Subcutaneous adipose tissue (tissue), 4 donors: ENCODE results near the gene FGD3. TPM values are rescaled to one million over a fixed set of nuclear protein-coding genes. Genes with fewer than 3 reads are reported as not detected.

ENCODE experiments used
- total RNA-seq, 4 donors: library from RNA; depleted of rRNA; stranded (reverse); fragments of >200 nt; gene quantifications; one replicate each; pipeline ENCODE4 v1.1.0, GENCODE V29; 2016
- TF ChIP-seq, protein P1 (sequence below): fragments of 450-650 bp; IDR thresholded peaks from one replicate; pipeline ENCODE4 v1.5.1; 2016; ENCODE audit warnings: low read depth, mild to moderate bottlenecking, control low read depth, antibody characterized with exemption, moderate library complexity

The FGD3 gene
- total RNA-seq, 4 donors from 2014 or later = 4.1 to 15.6 (median 11.7) TPM

- TF ChIP-seq, protein P1, sequence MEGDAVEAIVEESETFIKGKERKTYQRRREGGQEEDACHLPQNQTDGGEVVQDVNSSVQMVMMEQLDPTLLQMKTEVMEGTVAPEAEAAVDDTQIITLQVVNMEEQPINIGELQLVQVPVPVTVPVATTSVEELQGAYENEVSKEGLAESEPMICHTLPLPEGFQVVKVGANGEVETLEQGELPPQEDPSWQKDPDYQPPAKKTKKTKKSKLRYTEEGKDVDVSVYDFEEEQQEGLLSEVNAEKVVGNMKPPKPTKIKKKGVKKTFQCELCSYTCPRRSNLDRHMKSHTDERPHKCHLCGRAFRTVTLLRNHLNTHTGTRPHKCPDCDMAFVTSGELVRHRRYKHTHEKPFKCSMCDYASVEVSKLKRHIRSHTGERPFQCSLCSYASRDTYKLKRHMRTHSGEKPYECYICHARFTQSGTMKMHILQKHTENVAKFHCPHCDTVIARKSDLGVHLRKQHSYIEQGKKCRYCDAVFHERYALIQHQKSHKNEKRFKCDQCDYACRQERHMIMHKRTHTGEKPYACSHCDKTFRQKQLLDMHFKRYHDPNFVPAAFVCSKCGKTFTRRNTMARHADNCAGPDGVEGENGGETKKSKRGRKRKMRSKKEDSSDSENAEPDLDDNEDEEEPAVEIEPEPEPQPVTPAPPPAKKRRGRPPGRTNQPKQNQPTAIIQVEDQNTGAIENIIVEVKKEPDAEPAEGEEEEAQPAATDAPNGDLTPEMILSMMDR = no peak
Observed at GRCh38 chr9:92961627-92962302, 14.4 kb downstream of the FGD3 start.

DNA sequence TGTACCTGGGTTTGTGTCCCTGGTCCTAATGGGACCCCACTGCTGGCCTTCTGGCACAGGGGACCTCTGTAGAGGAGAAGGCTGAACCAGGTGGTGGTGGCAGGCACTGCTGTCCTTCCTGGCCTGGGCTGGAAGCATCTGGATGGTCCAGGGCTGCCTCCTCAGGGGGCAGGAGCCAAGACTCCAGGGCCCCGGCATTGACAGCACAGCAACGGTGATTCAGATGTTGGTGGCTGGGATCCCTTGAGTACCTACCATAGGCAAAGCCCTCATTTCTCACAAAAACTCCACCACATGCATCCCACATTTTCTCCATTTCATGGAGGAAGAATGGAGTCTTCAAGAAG, 15.0 kb downstream of the FGD3 start:
- TF ChIP-seq, protein P1 = no peak

GRCh38 chr9:92962846-92963245, 15.5 kb downstream of the FGD3 start:
- TF ChIP-seq, protein P1 = no peak

- TF ChIP-seq, protein P1 = no peak
Observed at GRCh38 chr9:92963831-92964606, 16.7 kb downstream of the FGD3 start.

DNA sequence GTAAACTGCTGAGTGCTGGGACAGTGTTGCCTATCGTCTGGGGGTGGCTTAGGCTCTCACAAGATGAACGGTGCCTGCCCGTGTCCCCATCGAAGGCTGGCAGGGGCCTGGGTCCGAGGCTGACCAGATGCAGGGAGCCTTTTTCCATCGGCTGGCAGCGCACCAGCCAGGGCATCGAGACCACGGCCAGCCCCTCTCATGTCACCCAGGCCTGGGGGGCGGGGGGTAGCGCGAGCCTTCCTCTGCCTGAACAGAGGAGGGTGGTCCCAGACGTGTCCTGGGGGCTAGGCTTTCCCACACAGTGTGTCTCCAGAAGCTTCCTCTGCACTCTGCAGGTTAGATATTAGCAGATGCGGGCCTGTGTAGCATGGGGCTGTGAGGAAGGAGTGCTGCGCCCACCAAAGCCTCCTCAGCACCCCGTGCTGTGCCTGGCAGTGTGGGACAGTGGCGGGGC, 17.3 kb downstream of the FGD3 start:
- TF ChIP-seq, protein P1 = no peak

- TF ChIP-seq, protein P1 = no peak
Observed at GRCh38 chr9:92965061-92965758, 17.9 kb downstream of the FGD3 start.
